GM12878 (cell line): ENCODE data around the gene ANKRD17. TPM values are rescaled to one million over a fixed set of nuclear protein-coding genes. Genes with fewer than 3 reads are reported as not detected.
A peak's percentile ranks its signal among the peaks of the same experiment; 100 is the strongest.

Source experiments
- ATAC-seq: fragments of 200-7000 bp; cut with Tn5 transposase; 3 replicates; pipeline ENCODE4 v1.9.1; 2020; ENCODE audit warnings: mild to moderate bottlenecking, moderate library complexity
- BruUV-seq: library from RNA; stranded (reverse); fragments of 400-500 nt; replicated peaks from 2 replicates; lab custom pipeline; 2021; lab: Mats Ljungman, UMichigan
- CTCF ChIA-PET: fragments of 300-600 bp; sonication (Branson Sonifier 250); formaldehyde crosslinking; extraction: SDS; loops from one replicate; lab custom pipeline; 2021; ENCODE audit warnings: inconsistent platforms; lab: Yijun Ruan, JAX
- POLR2A ChIA-PET: fragments of 350-600 bp; formaldehyde crosslinking; extraction: SDS; loops from one replicate; lab custom pipeline; 2021; ENCODE audit warnings: inconsistent platforms; lab: Charles Lee
- RAD21 ChIA-PET: fragments of 300-600 bp; sonication (Branson Sonifier 250); formaldehyde crosslinking; loops from one replicate; lab custom pipeline; 2023; ENCODE audit warnings: antibody characterized with exemption; ENCODE audit not compliant: unreplicated experiment; lab: Charles Lee
- SMC1A ChIA-PET: fragments of 300-600 bp; sonication (Branson Sonifier 250); formaldehyde crosslinking; loops from one replicate; lab custom pipeline; 2023; ENCODE audit not compliant: unreplicated experiment, uncharacterized antibody; lab: Charles Lee
- DNase-seq: peaks from one replicate; pipeline ENCODE4 v3.0.0-alpha.2; 2011; ENCODE audit warnings: low read depth, low spot score
- FAIRE-seq: peaks from 3 replicates; lab custom pipeline; 2011; peaks lifted over from hg19 to GRCh38; lab: Jason Lieb, UNC
- H2AFZ ChIP-seq: 2 replicates; pipeline ENCODE4 v1.6.0; 2011; ENCODE audit warnings: low read depth, low read length, control low read depth; ENCODE audit not compliant: control insufficient read depth
- H3K27ac ChIP-seq: 2 replicates; pipeline ENCODE4 v1.5.1; 2011; ENCODE audit warnings: control low read depth; ENCODE audit not compliant: control insufficient read depth, insufficient read depth
- H3K27me3 ChIP-seq, 2 experiments: replicated peaks in 1 of 2; 2 replicates each; pipeline versions ENCODE4 v1.6.0 to v1.6.1; 2011; ENCODE audit warnings: low read length in 1 of 2; ENCODE audit not compliant: control insufficient read depth in 2 of 2, insufficient read depth in 2 of 2
- H3K36me3 ChIP-seq, 2 experiments: 2 replicates each; pipeline ENCODE4 v1.5.1; 2011; ENCODE audit warnings: low read length in 1 of 2; ENCODE audit not compliant: control insufficient read depth in 2 of 2, insufficient read depth in 2 of 2
- H3K4me1 ChIP-seq: 2 replicates; pipeline ENCODE4 v1.6.1; 2011; ENCODE audit warnings: mild to moderate bottlenecking, low read length, moderate library complexity, mixed read lengths; ENCODE audit not compliant: control insufficient read depth, insufficient read depth
- H3K4me2 ChIP-seq: 2 replicates; pipeline ENCODE4 v1.6.0; 2011; ENCODE audit warnings: control low read depth; ENCODE audit not compliant: control insufficient read depth, insufficient read depth
- H3K4me3 ChIP-seq: fragments of 200-600 bp; sonication (generic); 2 replicates; pipeline ENCODE4 v1.5.1; 2016
- H3K79me2 ChIP-seq: 2 replicates; pipeline ENCODE4 v1.6.0; 2011; ENCODE audit warnings: low read length; ENCODE audit not compliant: control insufficient read depth, insufficient read depth
- H3K9ac ChIP-seq: 2 replicates; pipeline ENCODE4 v1.8.0; 2011; ENCODE audit warnings: low read length, control low read depth, mixed read lengths; ENCODE audit not compliant: control insufficient read depth, insufficient read depth
- H3K9me3 ChIP-seq: replicated peaks from 3 replicates; pipeline ENCODE4 v1.5.1; 2011; ENCODE audit warnings: mild to moderate bottlenecking, low read length; ENCODE audit not compliant: control insufficient read depth, insufficient read depth
- H4K20me1 ChIP-seq: 2 replicates; pipeline ENCODE4 v1.6.0; 2011; ENCODE audit not compliant: control insufficient read depth, insufficient read depth
- BHLHE40 ChIP-seq, 2 experiments: fragments of 450-650 bp in 1 of 2; IDR thresholded peaks; 2 replicates each; pipeline ENCODE4 v1.6.1; 2011 to 2017; ENCODE audit warnings: low read depth in 2 of 2, borderline replicate concordance in 1 of 2, improper control_type of control experiment in 1 of 2, low read length in 1 of 2, mild to moderate bottlenecking in 1 of 2
- DPF2 ChIP-seq: fragments of 450-650 bp; IDR thresholded peaks from 2 replicates; pipeline ENCODE4 v1.6.1; 2017; ENCODE audit warnings: mild to moderate bottlenecking
- FOS ChIP-seq: IDR thresholded peaks from 3 replicates; pipeline ENCODE4 v1.6.1; 2011; ENCODE audit warnings: borderline replicate concordance; ENCODE audit not compliant: insufficient read length; ENCODE audit errors: extremely low read depth
- GATAD2B ChIP-seq: fragments of 450-650 bp; conservative IDR thresholded peaks from 2 replicates; pipeline ENCODE4 v1.6.1; 2017; ENCODE audit warnings: low read depth, mild to moderate bottlenecking, moderate library complexity
- JUNB ChIP-seq: IDR thresholded peaks from 2 replicates; pipeline ENCODE4 v1.6.1; 2016; ENCODE audit warnings: antibody characterized with exemption, mild to moderate bottlenecking
- MAX ChIP-seq: IDR thresholded peaks from 2 replicates; pipeline ENCODE4 v1.6.1; 2012; ENCODE audit warnings: low read depth, low read length, improper control_type of control experiment
- RB1 ChIP-seq: fragments of 450-650 bp; formaldehyde crosslinking; IDR thresholded peaks from 2 replicates; pipeline ENCODE4 v1.6.1; 2017; ENCODE audit warnings: mild to moderate bottlenecking, borderline replicate concordance
- ZSCAN29 ChIP-seq: fragments of 450-650 bp; IDR thresholded peaks from 2 replicates; pipeline ENCODE4 v1.6.1; 2017; ENCODE audit warnings: mild to moderate bottlenecking, moderate library complexity
- WGBS: methylation state at CpG from one replicate; pipeline ENCODE4 v1.1.6; 2016; ENCODE audit warnings: low lambda C conversion rate; ENCODE audit not compliant: insufficient replicate concordance, insufficient coverage; ENCODE audit errors: missing lambda C conversion rate; 5-methylcytosine and 5-hydroxymethylcytosine counted together
- in situ Hi-C: fragments of 300-500 bp; cut with MboI; formaldehyde crosslinking; loops from 9 replicates; pipeline ENCODE4 v1.14.3; 2018; ENCODE audit warnings: mixed read lengths
- intact Hi-C: fragments of 100-400 bp; cut with micrococcal nuclease; formaldehyde crosslinking; loops from one replicate; pipeline ENCODE4 v1.14.2; 2022; ENCODE audit not compliant: unreplicated experiment
- polyA plus RNA-seq, 11 experiments: library from polyadenylated mRNA; depleted of rRNA in 4 of 11; unstranded in 6 of 11; stranded (reverse) in 5 of 11; fragments of >200 nt; fragmentation: Nextera tagmentation in 4 of 11; fragmentation: Illumina TruSeq in 1 of 11; extraction: Ambion mirVana in 4 of 11; extraction: Trizol in 1 of 11; gene quantifications; 1 replicate in 1 of 11; 2 replicates in 10 of 11; pipeline versions ENCODE4 v1.2.1 to v1.2.3, GENCODE V29; 2011 to 2016; ENCODE audit warnings: inconsistent platforms in 2 of 11, missing spikeins in 2 of 11, low read depth in 1 of 11
- total RNA-seq, 4 experiments: library from RNA; depleted of rRNA in 3 of 4; stranded (reverse); fragments of >200 nt in 3 of 4; fragmentation: Illumina TruSeq in 1 of 4; extraction: Trizol in 1 of 4; gene quantifications; 2 replicates each; pipeline versions ENCODE4 v1.2.1 to v1.2.3, GENCODE V29; 2013 to 2021

The ANKRD17 gene
- total and polyA plus RNA-seq, 10 of the 15 experiments (the other 5 are each of a cell fraction or from before 2014, with no cell fraction given), result 11.7 to 46.5 (median 32.6) TPM

DNA sequence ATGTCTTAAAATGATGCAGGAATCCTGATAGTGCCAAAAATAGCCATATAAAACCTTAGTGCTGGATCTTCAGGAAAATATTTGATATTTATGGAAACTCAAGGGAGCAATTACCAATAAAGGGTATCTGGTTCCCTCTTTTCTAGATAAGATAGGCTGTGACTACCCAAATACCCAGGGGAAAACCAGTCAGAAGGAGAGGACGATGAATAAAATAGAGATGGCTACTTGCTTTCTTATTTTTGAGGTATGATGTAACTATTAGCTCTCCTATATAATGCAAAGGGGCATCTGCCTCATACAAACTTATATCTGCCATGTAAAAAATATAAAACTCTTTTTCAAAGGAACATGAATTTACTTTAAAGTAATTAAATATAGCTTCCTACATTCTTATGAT lies 165.7 kb downstream of the ANKRD17 start:
- in situ Hi-C loops (no loop called here), intact Hi-C loops (no loop called here)
- H3K27me3 ChIP-seq, result no peaks in the 10 kb centered on the region
- H3K9ac ChIP-seq, result no peak overlapping the region
- ChIA-PET SMC1A (interaction anchor here (0.6 kb wide), 1 partner anchor 179 kb away, joined by 3 read pairs; no protein-coding TSS in a partner anchor), CTCF (interaction anchor here (0.6 kb wide), 1 partner anchor 104 kb away, joined by 3 read pairs; no protein-coding TSS in a partner anchor), RAD21 (interaction anchor here (0.7 kb wide), 1 partner anchor 35 kb away, joined by 3 read pairs; no protein-coding TSS in a partner anchor), POLR2A (interaction anchor here (0.6 to 0.7 kb wide), 3 partner anchors 61 to 174 kb away, joined by 3 to 8 read pairs (median 4); no protein-coding TSS in a partner anchor)
- no TSS peak for BruUV-seq
- H3K79me2 ChIP-seq, result no peaks in the 10 kb centered on the region; the same call in none of the 2 replicates
- no peaks in the 10 kb centered on the region for H3K9me3 ChIP-seq
- TF ChIP-seq FOS (no peak), JUNB (peak; percentile 56)
- DNase-seq (no peak), FAIRE-seq (no peak), ATAC-seq (no peak)
- H2AFZ ChIP-seq, result no peak overlapping the region
- H3K4me2 ChIP-seq, result no peak overlapping the region
- H3K36me3 ChIP-seq, result peaks cover 8 to 19% of the 10 kb centered on the region in 2 experiments
- H4K20me1 ChIP-seq, result no peaks in the 10 kb centered on the region
- no peak overlapping the region for H3K4me3 ChIP-seq
- H3K4me1 ChIP-seq, result no peaks in the 10 kb centered on the region
- no peak overlapping the region for H3K27ac ChIP-seq
- 47% methylated on average over 1 of the region's 1 CpG for WGBS

DNA sequence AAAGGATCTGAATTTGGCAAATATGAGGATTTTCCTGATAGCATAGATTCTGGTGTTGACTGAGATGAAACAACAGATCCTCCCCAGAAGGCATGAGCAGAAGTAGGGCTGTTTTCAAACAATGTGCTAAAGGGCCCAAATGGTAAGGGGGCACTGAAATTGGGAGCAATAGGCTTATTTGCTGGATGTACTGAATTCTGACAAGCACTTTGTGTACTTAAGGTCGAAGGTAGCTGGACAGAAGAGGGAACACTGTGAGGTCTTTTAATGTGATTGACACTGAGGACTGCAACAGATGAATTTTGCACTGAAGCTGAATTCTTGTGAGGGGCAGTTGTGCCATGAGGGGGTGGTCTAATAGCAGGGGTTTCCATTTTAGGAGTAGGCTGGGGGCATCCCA lies 167.9 kb downstream of the ANKRD17 start:
- Histone ChIP-seq H3K9me3 (no peaks in the 10 kb centered on the region), H3K4me3 (no peak overlapping the region)
- TF ChIP-seq DPF2, result no peak
- no peak for TF ChIP-seq ZSCAN29
- TF ChIP-seq MAX, result no peak
- TF ChIP-seq GATAD2B, result no peak
- no peak for TF ChIP-seq RB1
- TF ChIP-seq BHLHE40 (IDR thresholded peaks at IDR 0.05; ENCODE audit: borderline replicate concordance in 1 of 2, low read depth in 2 of 2, low read length in 1 of 2), result no peak
- TF ChIP-seq, all 136 proteins: peak for 0
- ChIA-PET SMC1A (interaction anchor here (1.5 to 2.3 kb wide), 2 partner anchors 52 to 166 kb away, joined by 3 to 10 read pairs; no protein-coding TSS in a partner anchor), POLR2A (no interaction called here), CTCF (interaction anchor here (1.7 to 3.6 kb wide), 3 partner anchors 10 to 166 kb away, joined by 5 to 11 read pairs (median 8); partner anchors contain the start of gene COX18), RAD21 (no interaction called here)
- WGBS, result 92% methylated on average over 1 of the region's 1 CpG
- intact Hi-C loops, result no loop called here
- no peaks in the 10 kb centered on the region for H3K27me3 ChIP-seq
- FAIRE-seq, result no peak
- no peak overlapping the region for H3K27ac ChIP-seq
- no peak overlapping the region for H2AFZ ChIP-seq
- ATAC-seq, result no peak
- no peak overlapping the region for H3K4me2 ChIP-seq
- H3K79me2 ChIP-seq, result peaks cover 2% of the 10 kb centered on the region
- H4K20me1 ChIP-seq, result no peaks in the 10 kb centered on the region
- DNase-seq, result no peak
- H3K4me1 ChIP-seq, result no peaks in the 10 kb centered on the region
- BruUV-seq, result TSS peak; percentile 53
- H3K36me3 ChIP-seq, result peaks cover 8 to 23% of the 10 kb centered on the region in 2 experiments
- H3K9ac ChIP-seq, result no peak overlapping the region
- in situ Hi-C loops, result no loop called here
